HepG2 (cell line): ENCODE data around the gene PHKB. TPM values are rescaled to one million over a fixed set of nuclear protein-coding genes. Genes with fewer than 3 reads are reported as not detected.
A peak's percentile ranks its signal among the peaks of the same experiment; 100 is the strongest.

Source experiments
- DRAP1 ChIP-seq: IDR thresholded peaks from 2 replicates; pipeline ENCODE4 v1.6.1; 2016; ENCODE audit warnings: missing genetic modification reagents, missing compliant biosample characterization
- EP300 ChIP-seq, 3 experiments: sonication (generic) in 1 of 3; formaldehyde crosslinking in 1 of 3; IDR thresholded peaks; 2 replicates each; pipeline versions ENCODE4 v1.5.1 to v1.6.1; 2011 to 2020; ENCODE audit warnings: low read depth in 2 of 3, low read length in 2 of 3, borderline replicate concordance in 1 of 3, improper control_type of control experiment in 1 of 3, mild to moderate bottlenecking in 1 of 3, missing genetic modification reagents in 1 of 3, moderate library complexity in 1 of 3
- GFI1 ChIP-seq: sonication (generic); formaldehyde crosslinking; IDR thresholded peaks from 2 replicates; pipeline ENCODE4 v1.5.0; 2020; ENCODE audit warnings: missing genetic modification reagents, mild to moderate bottlenecking, borderline replicate concordance
- HMG20A ChIP-seq: IDR thresholded peaks from 2 replicates; pipeline ENCODE4 v1.6.1; 2016; ENCODE audit warnings: borderline replicate concordance
- HMGXB4 ChIP-seq, 2 experiments: sonication (generic) in 1 of 2; formaldehyde crosslinking in 1 of 2; IDR thresholded peaks; 2 replicates each; pipeline versions ENCODE4 v1.4.0 to v1.6.1; 2018 to 2020; ENCODE audit warnings: missing genetic modification reagents in 2 of 2, borderline replicate concordance in 1 of 2, low read depth in 1 of 2, mild to moderate bottlenecking in 1 of 2, missing biosample characterization in 1 of 2
- KLF16 ChIP-seq, 2 experiments: sonication (generic) in 1 of 2; formaldehyde crosslinking in 1 of 2; IDR thresholded peaks; 2 replicates each; pipeline versions ENCODE4 v1.6.1 to v1.8.0; 2016 to 2023; ENCODE audit warnings: missing genetic modification reagents in 2 of 2, missing compliant biosample characterization in 1 of 2
- MAFK ChIP-seq, 2 experiments: IDR thresholded peaks in 1 of 2; conservative IDR thresholded peaks in 1 of 2; 2 replicates each; pipeline ENCODE4 v1.6.1; 2011; ENCODE audit warnings: improper control_type of control experiment in 2 of 2, low read length in 2 of 2
- MED1 ChIP-seq: sonication (generic); formaldehyde crosslinking; IDR thresholded peaks from 2 replicates; pipeline ENCODE4 v1.4.0; 2020; ENCODE audit warnings: missing genetic modification reagents
- PHB2 ChIP-seq: fragments of 450-650 bp; IDR thresholded peaks from 2 replicates; pipeline ENCODE4 v1.6.1; 2018; ENCODE audit not compliant: partially characterized antibody
- SOX6 ChIP-seq, 2 experiments: fragments of 450-650 bp in 1 of 2; sonication (generic) in 1 of 2; formaldehyde crosslinking in 1 of 2; IDR thresholded peaks; 2 replicates each; pipeline versions ENCODE4 v1.4.0 to v1.6.1; 2017 to 2020; ENCODE audit warnings: antibody characterized with exemption in 1 of 2, mild to moderate bottlenecking in 1 of 2, missing genetic modification reagents in 1 of 2
- TFE3 ChIP-seq: IDR thresholded peaks from 2 replicates; pipeline ENCODE4 v1.6.1; 2016
- TGIF2 ChIP-seq: IDR thresholded peaks from 2 replicates; pipeline ENCODE4 v1.6.1; 2016; ENCODE audit warnings: control low read depth, missing compliant biosample characterization
- ZNF503 ChIP-seq: sonication (generic); formaldehyde crosslinking; IDR thresholded peaks from 2 replicates; pipeline ENCODE4 v1.4.0; 2020; ENCODE audit warnings: missing genetic modification reagents
- ZNF607 ChIP-seq: sonication (generic); formaldehyde crosslinking; IDR thresholded peaks from 2 replicates; pipeline ENCODE4 v1.5.1; 2020; ENCODE audit warnings: missing genetic modification reagents, mild to moderate bottlenecking, borderline replicate concordance
- ZNF609 ChIP-seq: sonication (generic); formaldehyde crosslinking; IDR thresholded peaks from 2 replicates; pipeline ENCODE4 v1.4.0; 2020; ENCODE audit warnings: mild to moderate bottlenecking, missing genetic modification reagents, borderline replicate concordance
- ZNF792 ChIP-seq: IDR thresholded peaks from 2 replicates; pipeline ENCODE4 v1.6.1; 2016
- polyA plus RNA-seq, 8 experiments: library from polyadenylated mRNA; depleted of rRNA in 3 of 8; stranded (reverse) in 7 of 8; unstranded in 1 of 8; fragments of >200 nt; fragmentation: Illumina TruSeq in 4 of 8; extraction: Trizol in 4 of 8; gene quantifications; 2 replicates each; pipeline versions ENCODE4 v1.2.1 to v1.2.3, GENCODE V29; 2011 to 2016; ENCODE audit warnings: low read depth in 4 of 8, missing spikeins in 1 of 8, mixed read lengths in 1 of 8; ENCODE audit not compliant: insufficient read depth in 1 of 8
- total RNA-seq, 5 experiments: library from RNA; depleted of rRNA; stranded (reverse); fragments of >200 nt; fragmentation: Illumina TruSeq; extraction: Trizol; gene quantifications; 2 replicates each; pipeline ENCODE4 v1.2.3, GENCODE V29; 2016; ENCODE audit warnings: low read depth in 1 of 5

The PHKB gene
- total and polyA plus RNA-seq, 2 of the 13 experiments (the other 11 are each of a cell fraction or from before 2014, with no cell fraction given), result 66.0 to 80.8 TPM

GRCh38 chr16:47523342-47524006 is 62.3 kb downstream of the PHKB start (continued):
- TF ChIP-seq ZNF792 (CRISPR knock-in tag) (peak; percentile 59; the same call in 1 of the 2 replicates), HMGXB4 (CRISPR knock-in tag; IDR thresholded peaks at IDR 0.05; ENCODE audit: borderline replicate concordance in 1 of 2, low read depth in 1 of 2) (0 out of 4 replicates have a peak, but pooled peaks of 1 of the 2 experiments have one; percentile 33), HMG20A (CRISPR knock-in tag) (peak; percentile 30; the same call in 1 of the 2 replicates), SOX6 (IDR thresholded peaks at IDR 0.05) (no peak), SOX6 (CRISPR knock-in tag; IDR thresholded peaks at IDR 0.05) (peak; percentile 72), MED1 (CRISPR knock-in tag) (peak; percentile 65; the same call in 1 of the 2 replicates), KLF16 (CRISPR knock-in tag; IDR thresholded peaks at IDR 0.05) (0 out of 4 replicates have a peak, but pooled peaks of 1 of the 2 experiments have one; percentile 23), EP300 (IDR thresholded peaks at IDR 0.05; ENCODE audit: low read depth in 2 of 2, low read length in 2 of 2) (peak in 1 of 2 experiments; percentile 22; a peak in 1 of 4 replicates), EP300 (CRISPR knock-in tag; IDR thresholded peaks at IDR 0.05; ENCODE audit: borderline replicate concordance) (no peak; the same call in 1 of the 2 replicates), ZNF503 (CRISPR knock-in tag) (no peak), ZNF607 (peak; percentile 49; the same call in 1 of the 2 replicates), PHB2 (no peak), TGIF2 (CRISPR knock-in tag) (no peak), MAFK (conservative IDR thresholded peaks at IDR 0.05 in 1 of 2, IDR thresholded peaks at IDR 0.05 in 1 of 2; ENCODE audit: low read length in 2 of 2) (peak; percentile 84 to 90), DRAP1 (CRISPR knock-in tag) (peak; percentile 62; the same call in 1 of the 2 replicates), TFE3 (peak; percentile 20; the same call in 1 of the 2 replicates), GFI1 (CRISPR knock-in tag) (peak; percentile 58; the same call in 1 of the 2 replicates), ZNF609 (CRISPR knock-in tag) (0 out of 2 replicates have a peak, but pooled peaks have one; percentile 43)
